ENCODE measurements around the gene ALX4.

GRCh38 chr11:44235765-44236201 lies 74.2 kb downstream of the ALX4 start:
- TF ChIP-seq POLR2A (IDR thresholded peaks at IDR 0.05; ENCODE audit: low read depth, low read length): no peak
- TF ChIP-seq TAF1 (IDR thresholded peaks at IDR 0.05; ENCODE audit: borderline replicate concordance, low read depth, low read length): no peak
- no peak for TF ChIP-seq POLR2AphosphoS5 (IDR thresholded peaks at IDR 0.05; ENCODE audit: low read depth, low read length)

Measured in GM12892 (cell line).